HUDEP-2 (cell line): ENCODE results near the gene LDLRAD4.

Source experiments
- DNase-seq, 76 experiments: peaks; one replicate each; lab custom pipeline; 2025; ENCODE audit not compliant: unreplicated experiment in 76 of 76; lab: John Stamatoyannopoulos, UW

LDLRAD4 gene

DNA sequence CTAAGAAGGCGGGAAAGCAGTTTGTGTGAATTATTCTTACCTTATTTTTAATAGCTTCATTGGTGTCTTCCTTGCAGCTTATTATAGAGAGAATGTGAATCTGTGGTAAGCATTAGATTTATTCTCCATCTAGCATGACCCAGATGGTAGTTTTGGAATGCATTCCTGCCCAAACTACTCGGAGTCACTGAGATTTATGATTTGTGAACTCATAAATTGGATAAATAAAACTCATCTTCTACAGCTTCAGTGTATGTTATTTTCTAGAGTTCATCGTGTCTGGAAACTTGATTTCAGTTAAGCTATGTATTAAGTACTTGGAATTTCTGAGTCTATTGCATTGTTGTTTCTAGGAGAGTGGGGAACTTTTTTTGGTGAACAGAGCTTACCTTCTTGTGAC lies 337.3 kb downstream of the LDLRAD4 start:
- no peak for DNase-seq

GRCh38 chr18:13556502-13556901 lies 337.9 kb downstream of the LDLRAD4 start:
- no peak for DNase-seq

DNA sequence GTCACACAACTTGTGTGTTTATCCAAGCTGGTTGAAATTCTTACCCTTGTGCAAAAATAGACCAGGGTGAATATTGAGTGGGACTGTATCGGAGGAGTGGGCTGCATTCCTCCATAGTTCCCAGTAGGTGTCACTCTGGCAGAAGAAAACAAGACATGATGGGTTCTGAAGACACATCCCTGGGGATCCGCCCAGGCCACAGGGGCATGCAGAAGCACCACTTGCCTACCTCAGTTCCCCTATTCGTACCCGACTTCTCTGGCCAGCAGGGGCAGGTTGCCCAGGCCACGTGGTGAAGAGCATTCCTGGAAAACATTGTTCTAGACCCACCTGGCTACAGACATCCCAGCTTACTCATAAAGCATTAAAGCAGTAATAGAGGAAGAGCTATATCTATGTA lies 339.6 kb downstream of the LDLRAD4 start:
- DNase-seq = peak in 13 of 76 experiments; percentile 0 to 50 (median 15)

- DNase-seq = no peak
Observed at GRCh38 chr18:13558790-13559189, 340.2 kb downstream of the LDLRAD4 start.

- DNase-seq = peak in 2 of 76 experiments; percentile 4 to 25
Observed at GRCh38 chr18:13559754-13560153, 341.2 kb downstream of the LDLRAD4 start.

DNA sequence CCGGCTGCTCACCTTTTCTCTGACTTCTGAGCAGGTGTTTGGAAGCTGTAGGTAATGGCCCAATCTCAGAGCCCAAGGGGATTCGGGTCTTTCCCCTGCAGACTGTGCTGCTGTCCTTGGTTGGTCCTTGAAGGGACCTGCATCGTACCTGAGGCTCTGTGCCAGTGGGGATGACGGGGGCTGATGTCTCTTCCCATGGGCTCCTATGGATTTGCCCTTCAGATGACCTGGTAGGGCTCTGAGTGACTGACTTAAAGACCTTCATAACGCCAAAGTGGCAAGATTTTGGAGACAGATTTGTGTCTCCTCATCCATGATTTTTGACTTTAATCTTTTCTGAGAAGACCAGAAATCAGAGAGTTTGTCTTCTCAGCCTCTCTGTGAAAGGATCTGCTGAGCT lies 341.7 kb downstream of the LDLRAD4 start:
- no peak for DNase-seq

- no peak for DNase-seq
Observed at GRCh38 chr18:13562494-13563029, 344.0 kb downstream of the LDLRAD4 start.

DNA sequence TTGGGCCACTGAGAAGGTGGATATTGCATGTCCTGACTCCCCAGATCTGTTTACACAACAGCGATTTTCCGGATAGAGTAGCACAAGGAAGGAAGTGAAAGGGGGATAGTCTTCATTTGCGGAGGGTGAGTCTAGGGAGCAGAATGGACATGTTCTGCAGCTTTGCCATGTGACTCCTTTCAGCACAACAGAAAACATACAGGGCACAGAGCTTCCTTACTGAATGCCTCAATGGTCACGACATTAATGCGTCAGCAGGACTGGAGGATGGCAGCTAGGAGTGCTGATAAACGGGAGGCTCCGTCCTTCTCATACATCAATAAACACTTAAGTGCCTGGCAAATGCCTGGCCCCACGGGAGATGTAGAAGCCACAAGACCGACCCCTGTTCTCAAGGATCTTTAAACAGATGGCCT lies 344.8 kb downstream of the LDLRAD4 start:
- DNase-seq = no peak

GRCh38 chr18:13564579-13564978 lies 346.0 kb downstream of the LDLRAD4 start:
- DNase-seq = no peak

DNA sequence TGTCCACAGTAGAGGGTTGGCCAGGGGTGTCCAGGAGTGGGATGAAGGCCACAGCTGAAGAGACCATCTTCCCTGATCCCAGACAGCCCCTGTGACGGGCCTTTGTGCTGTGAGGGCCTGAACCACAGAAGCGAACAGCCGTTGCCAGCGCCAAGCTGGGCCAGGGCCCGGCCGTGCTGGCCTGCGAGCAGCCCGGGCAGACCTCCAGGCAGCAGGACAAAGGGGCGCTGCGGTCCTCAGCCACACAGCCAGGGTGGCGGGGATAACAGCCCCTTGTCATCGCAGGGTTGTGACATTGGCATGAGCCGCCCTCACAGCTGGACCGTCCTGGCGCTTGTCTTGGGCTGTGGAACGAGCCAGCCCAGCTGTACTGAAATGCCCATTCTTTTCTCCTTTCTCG lies 346.7 kb downstream of the LDLRAD4 start:
- DNase-seq = no peak

DNA sequence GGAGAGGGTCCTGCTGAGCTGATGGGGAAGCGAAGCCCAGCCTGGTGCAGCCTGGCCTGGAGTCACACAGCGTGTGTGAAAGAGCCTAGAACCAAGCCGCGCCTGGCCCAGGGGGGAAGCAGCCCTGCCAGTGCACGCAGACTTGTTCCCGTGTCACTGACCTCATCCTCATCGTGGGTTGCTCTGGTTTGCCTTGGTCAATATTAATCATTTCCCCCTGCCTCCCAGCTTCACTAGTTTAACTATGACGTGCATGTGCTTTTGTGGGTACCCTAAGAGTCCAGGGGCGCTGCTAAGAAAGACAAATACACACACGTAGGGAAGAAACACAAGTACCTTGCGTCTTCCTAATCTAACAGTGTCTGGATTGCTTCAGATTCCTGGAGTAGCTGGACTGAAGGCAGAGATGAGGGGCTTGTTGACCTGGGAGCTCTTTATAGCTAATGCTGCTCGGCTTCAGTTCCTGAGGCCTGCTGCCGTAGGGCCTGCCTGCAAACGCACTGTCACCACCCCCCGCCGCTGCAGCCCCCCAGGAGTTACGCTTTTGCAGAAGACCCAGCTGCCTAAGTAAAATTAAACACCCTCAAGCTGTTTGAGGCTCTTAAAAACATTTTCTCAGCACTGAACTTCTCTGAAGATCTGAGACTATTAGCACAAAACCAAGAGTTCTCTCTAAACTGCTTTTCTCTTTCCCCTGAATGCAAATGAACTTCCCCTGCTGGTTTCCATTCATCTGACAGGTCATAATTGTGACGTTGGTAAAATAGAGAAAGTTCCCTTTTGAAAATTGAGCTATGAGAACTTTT lies 348.6 kb downstream of the LDLRAD4 start:
- no peak for DNase-seq

- no peak for DNase-seq
Observed at GRCh38 chr18:13568443-13569392, 350.2 kb downstream of the LDLRAD4 start.

GRCh38 chr18:13570216-13570615 lies 351.7 kb downstream of the LDLRAD4 start:
- DNase-seq = no peak

- DNase-seq = no peak
Observed at GRCh38 chr18:13570856-13571495, 352.4 kb downstream of the LDLRAD4 start.

DNA sequence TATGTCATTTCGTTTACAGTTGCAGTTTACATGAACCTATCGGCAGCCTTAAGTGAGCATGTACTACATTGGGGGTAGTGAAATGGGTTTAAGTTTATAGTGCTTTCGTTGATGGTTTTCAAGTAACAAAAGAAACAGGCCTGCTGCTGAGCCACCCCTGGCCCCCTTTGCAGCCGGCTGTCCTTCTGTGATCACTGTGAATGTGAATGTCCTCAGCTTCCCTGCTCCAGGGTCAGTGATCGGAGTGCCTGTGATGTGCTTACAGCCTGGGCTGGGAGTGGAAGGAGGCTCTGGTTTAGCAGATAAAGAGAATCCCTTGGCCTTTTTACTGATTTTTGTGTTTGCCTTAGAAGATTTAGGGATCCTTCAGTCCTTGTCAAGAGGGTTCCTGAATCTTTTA lies 353.6 kb downstream of the LDLRAD4 start:
- no peak for DNase-seq

DNA sequence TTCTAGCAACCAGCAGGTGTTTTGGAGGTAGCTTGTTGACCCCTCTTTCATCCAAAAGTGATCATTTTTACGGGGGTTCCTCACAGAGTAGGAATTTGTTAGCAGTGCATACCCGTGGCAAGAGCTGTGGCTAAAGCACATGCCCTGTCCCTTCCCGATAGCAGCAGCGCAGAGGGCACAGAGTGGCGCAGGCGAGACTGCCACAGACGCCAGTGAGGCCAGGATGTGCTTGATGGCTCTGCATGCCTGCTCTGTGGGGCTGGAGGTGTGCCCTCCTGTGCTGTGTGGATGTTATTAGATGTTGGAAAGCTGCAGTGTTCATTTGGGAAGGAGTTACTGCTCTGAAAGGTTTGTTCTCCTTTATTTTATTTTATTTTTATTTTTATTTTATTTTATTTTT lies 354.2 kb downstream of the LDLRAD4 start:
- no peak for DNase-seq

- DNase-seq = no peak
Observed at GRCh38 chr18:13573750-13574149, 355.2 kb downstream of the LDLRAD4 start.

DNA sequence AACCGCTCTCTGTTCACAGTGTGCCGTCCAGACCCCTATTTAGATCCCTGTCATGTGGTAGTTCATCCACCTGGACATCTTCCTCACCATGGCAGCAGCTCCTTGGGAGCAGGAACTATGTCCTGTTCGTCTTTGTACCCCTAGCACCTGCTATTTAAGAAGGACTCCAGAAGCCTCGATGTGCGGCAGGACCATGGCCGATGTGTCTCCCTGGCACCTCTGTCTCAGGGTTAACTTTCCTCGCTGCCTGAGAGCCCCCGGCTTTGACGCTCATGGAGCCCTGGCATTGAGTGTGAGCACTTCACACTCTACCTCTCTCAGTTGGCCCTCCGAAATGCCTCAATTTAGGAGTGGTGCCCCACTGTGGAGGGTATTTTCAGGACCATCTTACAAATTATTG lies 355.8 kb downstream of the LDLRAD4 start:
- DNase-seq = no peak

GRCh38 chr18:13574761-13575160 lies 356.2 kb downstream of the LDLRAD4 start:
- DNase-seq = no peak

GRCh38 chr18:13576598-13576997 lies 358.0 kb downstream of the LDLRAD4 start:
- no peak for DNase-seq
